SJSA1 (cell line): Measurements from ENCODE around the gene CASQ1. TPM values are rescaled to one million over a fixed set of nuclear protein-coding genes. Genes with fewer than 3 reads are reported as not detected.

Experiments used
- DNase-seq, 2 experiments: peaks; one replicate each; pipeline ENCODE4 v3.0.0-alpha.2; 2015 to 2020; ENCODE audit warnings: low spot score in 2 of 2, low read depth in 1 of 2
- H3K27ac ChIP-seq: fragments of 250-450 bp; sonication (Bioruptor Pico); 2 replicates; pipeline ENCODE4 v1.5.1; 2020; ENCODE audit warnings: mild to moderate bottlenecking, moderate library complexity
- H3K27me3 ChIP-seq: fragments of 250-450 bp; sonication (Bioruptor Pico); replicated peaks from 2 replicates; pipeline ENCODE4 v1.5.1; 2020; ENCODE audit warnings: mild to moderate bottlenecking, moderate library complexity
- H3K36me3 ChIP-seq: fragments of 250-450 bp; sonication (Bioruptor Pico); 2 replicates; pipeline ENCODE4 v1.5.1; 2020; ENCODE audit warnings: mild to moderate bottlenecking
- H3K4me1 ChIP-seq: fragments of 250-450 bp; sonication (Bioruptor Pico); replicated peaks from 2 replicates; pipeline ENCODE4 v1.6.1; 2021; ENCODE audit warnings: mild to moderate bottlenecking
- H3K4me3 ChIP-seq: fragments of 250-450 bp; sonication (Bioruptor Pico); 2 replicates; pipeline ENCODE4 v1.5.1; 2020; ENCODE audit warnings: mild to moderate bottlenecking
- H3K9me3 ChIP-seq: fragments of 250-450 bp; sonication (Bioruptor Pico); replicated peaks from 2 replicates; pipeline ENCODE4 v1.5.1; 2020; ENCODE audit warnings: mild to moderate bottlenecking
- total RNA-seq: library from RNA; depleted of rRNA; stranded (reverse); fragments of >200 nt; shearing (Covaris generic); gene quantifications from 2 replicates; pipeline ENCODE4 v1.2.3, GENCODE V29; 2014; rRNA removed

Gene CASQ1
- total RNA-seq, 1 experiment from 2014 or later: not detected

GRCh38 chr1:160236806-160237205, 46.4 kb downstream of the CASQ1 start:
- no peaks in the 10 kb centered on the region for H3K4me1 ChIP-seq
- H3K4me3 ChIP-seq: no peak overlapping the region
- no peak overlapping the region for H3K27ac ChIP-seq
- no peaks in the 10 kb centered on the region for H3K27me3 ChIP-seq
- H3K36me3 ChIP-seq: peaks cover 60% of the 10 kb centered on the region
- no peaks in the 10 kb centered on the region for H3K9me3 ChIP-seq
- no peak for DNase-seq

- H3K27me3 ChIP-seq: no peaks in the 10 kb centered on the region
Observed at GRCh38 chr1:160237558-160237957, 47.2 kb downstream of the CASQ1 start.

GRCh38 chr1:160238408-160238807, 48.0 kb downstream of the CASQ1 start:
- no peaks in the 10 kb centered on the region for H3K27me3 ChIP-seq
- no peak for DNase-seq
- no peaks in the 10 kb centered on the region for H3K4me1 ChIP-seq
- no peak overlapping the region for H3K27ac ChIP-seq
- peaks cover 62% of the 10 kb centered on the region for H3K36me3 ChIP-seq
- H3K9me3 ChIP-seq: no peaks in the 10 kb centered on the region
- H3K4me3 ChIP-seq: no peak overlapping the region

More at GRCh38 chr1:160237558-160237957, 47.2 kb downstream of the CASQ1 start:
- Histone ChIP-seq H3K9me3 (no peaks in the 10 kb centered on the region), H3K4me1 (no peaks in the 10 kb centered on the region), H3K36me3 (peaks cover 64% of the 10 kb centered on the region), H3K4me3 (no peak overlapping the region), H3K27ac (no peak overlapping the region)
- DNase-seq: no peak

GRCh38 chr1:160239582-160240299, 49.4 kb downstream of the CASQ1 start:
- Histone ChIP-seq H3K4me1 (no peaks in the 10 kb centered on the region), H3K36me3 (peaks cover 60% of the 10 kb centered on the region), H3K9me3 (no peaks in the 10 kb centered on the region), H3K27me3 (no peaks in the 10 kb centered on the region), H3K4me3 (no peak overlapping the region), H3K27ac (no peak overlapping the region)
- DNase-seq: no peak

- Histone ChIP-seq H3K36me3 (peaks cover 37% of the 10 kb centered on the region), H3K27ac (no peak overlapping the region), H3K4me1 (peaks cover under 1% of the 10 kb centered on the region), H3K4me3 (no peak overlapping the region), H3K27me3 (no peaks in the 10 kb centered on the region), H3K9me3 (no peaks in the 10 kb centered on the region)
- DNase-seq: no peak
Observed at GRCh38 chr1:160243767-160244166, 53.4 kb downstream of the CASQ1 start.

- no peaks in the 10 kb centered on the region for H3K27me3 ChIP-seq
- peaks cover 5% of the 10 kb centered on the region for H3K4me1 ChIP-seq
- no peak for DNase-seq
- no peak overlapping the region for H3K27ac ChIP-seq
- H3K4me3 ChIP-seq: no peak overlapping the region
- peaks cover 36% of the 10 kb centered on the region for H3K36me3 ChIP-seq
- no peaks in the 10 kb centered on the region for H3K9me3 ChIP-seq
Observed at GRCh38 chr1:160244209-160244608, 53.8 kb downstream of the CASQ1 start.

GRCh38 chr1:160245434-160245833, 55.1 kb downstream of the CASQ1 start:
- Histone ChIP-seq H3K27me3 (no peaks in the 10 kb centered on the region), H3K4me1 (peaks cover 15% of the 10 kb centered on the region), H3K4me3 (no peak overlapping the region), H3K9me3 (no peaks in the 10 kb centered on the region), H3K36me3 (peaks cover 26% of the 10 kb centered on the region), H3K27ac (no peak overlapping the region)
- no peak for DNase-seq

- no peak overlapping the region for H3K27ac ChIP-seq
- peaks cover 15% of the 10 kb centered on the region for H3K36me3 ChIP-seq
- H3K4me3 ChIP-seq: no peak overlapping the region
- H3K4me1 ChIP-seq: peaks cover 15% of the 10 kb centered on the region
- no peaks in the 10 kb centered on the region for H3K27me3 ChIP-seq
- H3K9me3 ChIP-seq: no peaks in the 10 kb centered on the region
- DNase-seq: no peak
Observed at GRCh38 chr1:160247053-160247452, 56.7 kb downstream of the CASQ1 start.

- no peaks in the 10 kb centered on the region; the same call in 1 of the 2 replicates for H3K36me3 ChIP-seq
- no peak overlapping the region for H3K27ac ChIP-seq
- no peaks in the 10 kb centered on the region for H3K27me3 ChIP-seq
- no peak overlapping the region for H3K4me3 ChIP-seq
- H3K9me3 ChIP-seq: no peaks in the 10 kb centered on the region
- DNase-seq: no peak
- peaks cover 15% of the 10 kb centered on the region for H3K4me1 ChIP-seq
Observed at GRCh38 chr1:160251011-160251410, 60.6 kb downstream of the CASQ1 start.

Other genes starting within 250 kb of the CASQ1 start
- gene IGSF9, start 245.0 kb upstream of the CASQ1 start, total RNA-seq: 0.16 TPM in 1 of 2 replicates, not detected in the other
- not detected in 2 replicates for gene SLAMF9, start 236.3 kb upstream of the CASQ1 start, total RNA-seq
- 5.9 TPM in 2 replicates for gene PIGM, start 158.6 kb upstream of the CASQ1 start, total RNA-seq
- not detected in 2 replicates for gene KCNJ10, start 120.4 kb upstream of the CASQ1 start, total RNA-seq
- gene KCNJ9, start 109.0 kb upstream of the CASQ1 start, total RNA-seq: not detected in 2 replicates
- 30.6 and 41.7 TPM in 2 replicates for gene IGSF8, start 92.0 kb upstream of the CASQ1 start, total RNA-seq
- 1.2 TPM in 1 of 2 replicates, not detected in the other for gene ATP1A2, start 74.8 kb upstream of the CASQ1 start, total RNA-seq
- gene ATP1A4, start 39.0 kb upstream of the CASQ1 start, total RNA-seq: not detected in 2 replicates
- gene PEA15, start 14.8 kb downstream of the CASQ1 start, total RNA-seq: 170 and 321 TPM in 2 replicates
- gene DCAF8, start 72.0 kb downstream of the CASQ1 start, total RNA-seq: 37.5 and 45.8 TPM in 2 replicates
- gene PEX19, start 94.6 kb downstream of the CASQ1 start, total RNA-seq: 51.9 and 61.0 TPM in 2 replicates
- 162 and 191 TPM in 2 replicates for gene COPA, start 152.7 kb downstream of the CASQ1 start, total RNA-seq
- 48.4 and 58.5 TPM in 2 replicates for gene NCSTN, start 152.8 kb downstream of the CASQ1 start, total RNA-seq
- gene NHLH1, start 176.5 kb downstream of the CASQ1 start, total RNA-seq: 0.11 TPM in 1 of 2 replicates, not detected in the other
- gene VANGL2, start 210.0 kb downstream of the CASQ1 start, total RNA-seq: 2.2 and 2.3 TPM in 2 replicates